ENCODE data around the gene C11orf86. TPM values are rescaled to one million over a fixed set of nuclear protein-coding genes. Genes with fewer than 3 reads are reported as not detected.
"Not testable (repeated sequence)": the region's sequence is repeated elsewhere in the genome, so short reads cannot be mapped to it uniquely, and the experiment has no call there.

The C11orf86 gene
- total RNA-seq, 6 experiments from 2014 or later, result not detected

GRCh38 chr11:66956689-66957290 lies 18.3 kb upstream of the C11orf86 start:
- DNase-seq, result peak; percentile 56 to 76 (median 63)
- 25% methylated on average over 5 of the region's 7 CpGs for WGBS (ENCODE audit: insufficient coverage, low coverage, low lambda C conversion rate, missing lambda C conversion rate)
- ATAC-seq, result peak in 2 of 4 donors; percentile 1 to 50

GRCh38 chr11:66957971-66958231 lies 17.2 kb upstream of the C11orf86 start:
- intact Hi-C loops (cut with DNase I), result no loop called here
- peaks cover 0 to 54% (median 23%) of the 10 kb centered on the region in 4 donors for H3K4me1 ChIP-seq
- no peaks in the 10 kb centered on the region for H3K36me3 ChIP-seq
- H3K27ac ChIP-seq, result peak overlapping the region; percentile 69 to 74 (median 69)
- WGBS (ENCODE audit: insufficient coverage, low coverage, low lambda C conversion rate, missing lambda C conversion rate), result no CpG with 5 or more reads among the region's 40 CpGs
- H3K4me3 ChIP-seq, result peak overlapping the region; percentile 60 to 74 (median 68)
- DNase-seq (no peak), ATAC-seq (peak; percentile 6 to 49 (median 36))
- no peak for TF ChIP-seq CTCF (IDR thresholded peaks at IDR 0.05)
- TF ChIP-seq POLR2A (IDR thresholded peaks at IDR 0.05), result no peak
- H3K27me3 ChIP-seq, result no peaks in the 10 kb centered on the region
- no peaks in the 10 kb centered on the region for H3K9me3 ChIP-seq

More at GRCh38 chr11:66956689-66957290, 18.3 kb upstream of the C11orf86 start:
- peak overlapping the region; percentile 60 to 74 (median 68) for H3K4me3 ChIP-seq
- no peaks in the 10 kb centered on the region for H3K9me3 ChIP-seq
- peak in 2 of 4 donors; percentile 3 to 49 for TF ChIP-seq CTCF (IDR thresholded peaks at IDR 0.05)
- peak; percentile 76 for TF ChIP-seq POLR2A (IDR thresholded peaks at IDR 0.05)
- H3K27ac ChIP-seq, result peak overlapping the region; percentile 14 to 74 (median 69)
- H3K36me3 ChIP-seq, result no peaks in the 10 kb centered on the region
- H3K27me3 ChIP-seq, result no peaks in the 10 kb centered on the region
- peaks cover 0 to 63% (median 25%) of the 10 kb centered on the region in 4 donors for H3K4me1 ChIP-seq
- intact Hi-C loops (cut with DNase I), result no loop called here

GRCh38 chr11:66958232-66958955 lies 16.7 kb upstream of the C11orf86 start, which contains the start of gene PC:
PC (minus strand) TSS chr11:66958383; CDS start chr11:66872159, 86,224 bp downstream.
- ATAC-seq, result peak; percentile 90 to 97 (median 95)
- Histone ChIP-seq H3K4me3 (peak within 1 kb of the TSS; percentile 60 to 74 (median 68)), H3K9me3 (no peaks in the 10 kb centered on the region), H3K4me1 (peaks cover 0 to 49% (median 21%) of the 10 kb centered on the region in 4 donors), H3K27me3 (no peaks in the 10 kb centered on the region), H3K27ac (peak within 1 kb of the TSS; percentile 69 to 77 (median 69)), H3K36me3 (no peaks in the 10 kb centered on the region)
- intact Hi-C loops (cut with DNase I), result no loop called here
- WGBS (ENCODE audit: insufficient coverage, low coverage, low lambda C conversion rate, missing lambda C conversion rate), result 1% methylated on average over 27 of the region's 74 CpGs
- DNase-seq, result peak; percentile 100
- no peak for TF ChIP-seq CTCF (IDR thresholded peaks at IDR 0.05)
- peak; percentile 97 for TF ChIP-seq POLR2A (IDR thresholded peaks at IDR 0.05)

GRCh38 chr11:66958956-66959274 lies 16.2 kb upstream of the C11orf86 start:
- intact Hi-C loops (cut with DNase I), result no loop called here
- Histone ChIP-seq H3K27me3 (no peaks in the 10 kb centered on the region), H3K4me1 (peaks cover 0 to 44% (median 20%) of the 10 kb centered on the region in 4 donors), H3K4me3 (peak overlapping the region in 1 of 3 donors; percentile 30), H3K9me3 (no peaks in the 10 kb centered on the region), H3K27ac (peak overlapping the region in 2 of 3 donors; percentile 60 to 77), H3K36me3 (no peaks in the 10 kb centered on the region)
- WGBS (ENCODE audit: insufficient coverage, low coverage, low lambda C conversion rate, missing lambda C conversion rate), result 13% methylated on average over 10 of the region's 10 CpGs
- ATAC-seq, result no peak
- TF ChIP-seq CTCF (IDR thresholded peaks at IDR 0.05) (no peak), POLR2A (IDR thresholded peaks at IDR 0.05) (no peak)
- no peak for DNase-seq

GRCh38 chr11:66961691-66962213 lies 13.4 kb upstream of the C11orf86 start:
- WGBS (ENCODE audit: insufficient coverage, low coverage, low lambda C conversion rate, missing lambda C conversion rate), result 62% methylated on average over 5 of the region's 5 CpGs
- H3K4me3 ChIP-seq; DNase-seq; H3K27ac ChIP-seq; H3K27me3 ChIP-seq; H3K9me3 ChIP-seq; ATAC-seq; intact Hi-C loops (cut with DNase I); H3K36me3 ChIP-seq: not testable (repeated sequence)
- peaks cover 0 to 33% (median 11%) of the 10 kb centered on the region in 4 donors for H3K4me1 ChIP-seq

Measured in right lobe of liver (tissue), 6 donors.